ENCODE data around the gene ZFYVE21.
A peak's percentile ranks its signal among the peaks of the same experiment; 100 is the strongest.
"Not testable (repeated sequence)": the region's sequence is repeated elsewhere in the genome, so short reads cannot be mapped to it uniquely, and the experiment has no call there.

ZFYVE21 gene

DNA sequence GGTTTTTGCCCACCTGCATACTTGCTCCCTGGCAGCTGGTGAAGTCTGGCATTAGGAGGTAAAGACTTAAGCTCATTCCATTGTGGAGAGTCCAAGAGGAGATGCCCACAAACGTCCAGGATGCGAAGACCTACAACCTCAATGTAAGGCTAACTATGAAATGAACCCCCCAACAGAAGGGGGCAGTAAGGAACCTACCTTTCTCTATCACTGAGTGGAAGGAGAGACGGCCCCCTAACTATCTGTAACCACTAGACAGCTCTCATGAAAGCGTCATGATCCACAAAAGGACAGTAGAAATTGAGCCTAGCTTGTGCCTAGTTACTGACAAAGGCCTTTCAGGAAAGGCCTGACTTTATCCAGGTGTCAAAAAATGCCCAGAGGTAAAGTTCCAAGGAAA, 55.3 kb downstream of the ZFYVE21 start:
- Mint-ChIP-seq H3K27me3 (no peaks in the 10 kb centered on the region), H3K4me1 (no peaks in the 10 kb centered on the region), H3K4me3 (no peak overlapping the region), H3K27ac (no peak overlapping the region), H3K9me3 (no peaks in the 10 kb centered on the region)
- DNase-seq: no peak
- no peak for ATAC-seq

DNA sequence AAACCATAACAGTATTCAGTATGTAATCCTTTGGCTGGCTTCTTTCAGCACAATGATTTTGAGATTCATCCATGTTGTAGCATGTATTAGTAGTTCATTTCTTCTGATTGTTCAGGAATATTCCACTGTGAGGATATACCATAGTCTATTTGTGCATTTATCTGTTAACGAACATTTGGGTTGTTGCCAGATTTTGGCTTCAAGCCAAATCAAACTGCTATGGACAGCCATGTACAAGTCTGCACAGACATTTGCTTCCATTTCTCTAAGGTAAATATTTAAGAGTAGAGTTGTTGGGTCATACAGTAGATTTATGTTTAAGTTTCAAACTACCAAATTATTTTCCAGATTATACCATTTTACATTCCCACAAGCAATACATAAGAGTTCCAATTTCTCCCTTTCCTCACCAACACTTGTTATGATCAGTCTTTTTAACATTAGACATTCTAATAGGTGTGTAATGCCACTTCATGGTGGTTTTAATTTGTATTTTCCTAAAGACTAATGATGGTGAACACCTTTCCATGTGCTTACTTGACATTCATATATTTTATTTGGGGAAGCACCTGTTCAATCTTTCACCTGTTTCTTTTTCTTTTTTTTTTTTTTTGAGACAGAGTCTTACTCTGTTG, 56.6 kb downstream of the ZFYVE21 start:
- Mint-ChIP-seq H3K27me3 (no peaks in the 10 kb centered on the region), H3K4me3 (no peak overlapping the region), H3K4me1 (no peaks in the 10 kb centered on the region), H3K9me3 (no peaks in the 10 kb centered on the region), H3K27ac (no peak overlapping the region)
- DNase-seq: no peak
- no peak for ATAC-seq

DNA sequence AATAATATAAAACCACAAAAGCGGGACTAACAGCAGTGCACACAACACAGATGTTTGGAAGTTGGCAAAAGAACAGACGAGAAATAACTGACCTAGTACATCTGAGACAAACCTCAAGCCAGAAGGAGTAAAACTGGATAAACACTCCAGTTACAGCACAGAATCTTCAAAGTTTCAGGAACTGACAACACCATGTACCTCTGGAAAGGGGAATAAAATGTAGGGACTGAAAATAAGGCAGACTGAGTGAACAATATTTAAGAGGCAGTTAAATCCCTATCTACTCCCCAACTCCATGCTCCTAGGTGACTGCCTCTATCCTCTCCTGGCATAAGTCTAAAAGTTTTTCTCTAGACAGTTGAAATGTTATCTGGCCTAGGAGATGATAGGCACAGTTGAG, 57.9 kb downstream of the ZFYVE21 start:
- no peak for DNase-seq
- no peak overlapping the region for H3K4me3 Mint-ChIP-seq
- H3K27me3 Mint-ChIP-seq: no peaks in the 10 kb centered on the region
- no peak for ATAC-seq
- no peaks in the 10 kb centered on the region for H3K9me3 Mint-ChIP-seq
- H3K4me1 Mint-ChIP-seq: no peaks in the 10 kb centered on the region
- H3K27ac Mint-ChIP-seq: no peak overlapping the region

DNA sequence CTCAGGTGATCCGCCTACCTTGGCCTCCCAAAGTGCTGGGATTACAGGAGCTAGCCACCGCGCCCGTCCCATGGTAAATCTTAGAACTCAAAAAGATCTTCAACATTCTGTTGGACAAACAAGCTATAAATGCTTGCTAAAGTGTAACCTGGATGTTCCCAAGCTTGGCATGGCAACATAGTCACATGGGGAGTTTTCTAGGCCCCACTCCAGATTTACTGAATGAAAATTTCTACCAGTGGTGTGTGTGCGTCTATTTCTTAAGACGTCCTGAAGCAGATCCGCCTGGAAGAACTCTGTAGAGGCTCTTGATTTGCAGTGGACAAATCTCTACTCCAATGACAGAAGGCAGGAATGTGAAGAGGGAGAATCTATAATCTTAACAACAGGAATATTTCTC, 59.9 kb downstream of the ZFYVE21 start:
- H3K4me3 Mint-ChIP-seq: no peak overlapping the region
- no peak overlapping the region for H3K27ac Mint-ChIP-seq
- no peaks in the 10 kb centered on the region for H3K4me1 Mint-ChIP-seq
- no peaks in the 10 kb centered on the region for H3K27me3 Mint-ChIP-seq
- ATAC-seq (no peak), DNase-seq (no peak)
- no peaks in the 10 kb centered on the region for H3K9me3 Mint-ChIP-seq

DNA sequence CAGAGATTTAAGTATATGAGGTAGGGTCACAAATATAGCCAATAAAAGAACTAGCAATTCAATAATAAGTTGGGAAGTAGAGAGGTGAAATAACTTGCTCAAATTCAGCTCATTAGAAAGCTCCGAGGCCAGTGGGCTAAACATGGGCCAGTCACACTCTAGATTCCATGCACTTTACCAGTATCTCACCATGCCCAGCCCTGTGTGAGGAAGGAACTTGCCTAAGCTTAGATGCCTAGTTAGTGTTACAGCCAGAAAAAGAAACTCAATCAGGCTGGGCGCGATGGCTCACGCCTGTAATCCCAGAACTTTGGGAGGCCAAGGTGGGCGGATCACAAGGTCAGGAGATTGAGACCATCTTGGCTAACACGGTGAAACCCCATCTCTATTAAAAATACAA, 60.7 kb downstream of the ZFYVE21 start:
- H3K27me3 Mint-ChIP-seq, H3K4me1 Mint-ChIP-seq, DNase-seq, ATAC-seq, H3K9me3 Mint-ChIP-seq, H3K4me3 Mint-ChIP-seq: not testable (repeated sequence)
- H3K27ac Mint-ChIP-seq: peak overlapping the region in 1 of 2 donors; percentile 27

DNA sequence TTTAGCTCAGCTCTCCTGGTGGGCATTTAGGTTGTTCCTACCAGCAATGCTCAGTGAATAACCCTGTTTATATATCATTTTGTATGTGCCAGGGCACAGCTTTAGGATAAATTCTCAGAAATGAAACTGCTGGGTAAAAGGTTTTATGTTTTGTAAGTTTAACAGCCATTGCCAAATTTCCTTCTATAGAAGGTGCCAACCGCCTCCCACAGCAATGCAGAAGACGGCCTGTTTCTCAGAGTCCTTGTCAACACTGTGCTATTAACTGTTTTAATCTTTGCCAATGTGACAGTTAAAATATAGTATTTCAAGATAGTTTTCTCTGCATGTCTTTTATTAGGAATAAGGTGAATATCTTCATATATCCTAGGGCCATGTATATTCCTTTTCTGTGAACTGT, 66.8 kb downstream of the ZFYVE21 start:
- Mint-ChIP-seq H3K4me3 (no peak overlapping the region), H3K27me3 (no peaks in the 10 kb centered on the region), H3K27ac (no peak overlapping the region), H3K9me3 (no peaks in the 10 kb centered on the region), H3K4me1 (no peaks in the 10 kb centered on the region)
- DNase-seq (no peak), ATAC-seq (no peak)
